KMS-11 (cell line): ENCODE results near the gene WDR27.

Experiments
- H2AFZ ChIP-seq: fragments of 200-600 bp; sonication (generic); 2 replicates; pipeline ENCODE4 v1.6.1; 2016; ENCODE audit warnings: antibody characterized with exemption, mixed run types, low read depth
- H3K27ac ChIP-seq: fragments of 200-600 bp; sonication (generic); 2 replicates; pipeline ENCODE4 v1.6.1; 2016; ENCODE audit warnings: mild to moderate bottlenecking, mixed run types
- H3K27me3 ChIP-seq: fragments of 200-600 bp; sonication (generic); 2 replicates; pipeline ENCODE4 v1.6.1; 2017; ENCODE audit warnings: mild to moderate bottlenecking, low read depth, mixed run types, moderate library complexity; ENCODE audit not compliant: insufficient read depth
- H3K36me3 ChIP-seq: fragments of 200-600 bp; sonication (generic); 2 replicates; pipeline ENCODE4 v1.6.1; 2017; ENCODE audit warnings: mild to moderate bottlenecking, mixed run types; ENCODE audit not compliant: insufficient read depth
- H3K4me1 ChIP-seq: fragments of 200-600 bp; sonication (generic); 2 replicates; pipeline ENCODE4 v1.6.1; 2016; ENCODE audit warnings: mild to moderate bottlenecking, low read depth, mixed run types; ENCODE audit not compliant: poor library complexity, severe bottlenecking
- H3K4me2 ChIP-seq: fragments of 200-600 bp; sonication (generic); 2 replicates; pipeline ENCODE4 v1.7.0; 2016; ENCODE audit warnings: mild to moderate bottlenecking, mixed run types
- H3K4me3 ChIP-seq: fragments of 200-600 bp; sonication (generic); IDR thresholded peaks from 2 replicates; pipeline ENCODE4 v1.6.1; 2017; ENCODE audit warnings: low read depth, low read length, mixed read lengths; ENCODE audit not compliant: insufficient read depth
- H3K79me2 ChIP-seq: fragments of 200-600 bp; sonication (generic); 2 replicates; pipeline ENCODE4 v1.6.1; 2016; ENCODE audit warnings: low read depth, mixed run types; ENCODE audit not compliant: insufficient read depth
- H3K9ac ChIP-seq: fragments of 200-600 bp; sonication (generic); 2 replicates; pipeline ENCODE4 v1.6.1; 2016; ENCODE audit warnings: mild to moderate bottlenecking, mixed run types
- H4K20me1 ChIP-seq: fragments of 200-600 bp; sonication (generic); 2 replicates; pipeline ENCODE4 v1.6.1; 2016; ENCODE audit warnings: mild to moderate bottlenecking, mixed run types; ENCODE audit not compliant: insufficient read depth
- TF ChIP-seq, protein P1 (sequence below): fragments of 200-600 bp; sonication (generic); conservative IDR thresholded peaks from 2 replicates; pipeline ENCODE4 v1.6.1; 2017; ENCODE audit warnings: low read depth, mild to moderate bottlenecking, antibody characterized with exemption, low read length, moderate library complexity, mixed read lengths

Gene WDR27

DNA sequence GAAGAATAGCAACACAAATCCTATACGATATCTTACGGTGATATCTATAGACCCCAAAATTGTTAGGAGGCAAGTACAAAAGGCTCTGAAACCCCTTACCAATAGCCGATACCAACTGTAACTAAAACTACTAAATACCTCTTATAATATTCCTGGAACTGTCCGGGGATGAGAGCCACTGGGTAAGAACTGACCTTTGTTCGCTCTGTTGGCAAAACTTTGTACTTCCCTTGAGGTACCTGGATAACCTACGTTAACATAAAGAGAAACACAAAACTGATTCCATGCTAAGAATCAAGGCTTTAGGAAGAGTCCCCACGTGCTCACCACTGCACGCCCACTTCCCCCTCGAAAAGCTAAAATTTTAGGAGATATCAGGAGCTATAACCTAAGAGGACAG, 12.8 kb upstream of the WDR27 start:
- no peak overlapping the region for H3K4me2 ChIP-seq
- no peak overlapping the region for H3K4me3 ChIP-seq
- TF ChIP-seq, protein P1, sequence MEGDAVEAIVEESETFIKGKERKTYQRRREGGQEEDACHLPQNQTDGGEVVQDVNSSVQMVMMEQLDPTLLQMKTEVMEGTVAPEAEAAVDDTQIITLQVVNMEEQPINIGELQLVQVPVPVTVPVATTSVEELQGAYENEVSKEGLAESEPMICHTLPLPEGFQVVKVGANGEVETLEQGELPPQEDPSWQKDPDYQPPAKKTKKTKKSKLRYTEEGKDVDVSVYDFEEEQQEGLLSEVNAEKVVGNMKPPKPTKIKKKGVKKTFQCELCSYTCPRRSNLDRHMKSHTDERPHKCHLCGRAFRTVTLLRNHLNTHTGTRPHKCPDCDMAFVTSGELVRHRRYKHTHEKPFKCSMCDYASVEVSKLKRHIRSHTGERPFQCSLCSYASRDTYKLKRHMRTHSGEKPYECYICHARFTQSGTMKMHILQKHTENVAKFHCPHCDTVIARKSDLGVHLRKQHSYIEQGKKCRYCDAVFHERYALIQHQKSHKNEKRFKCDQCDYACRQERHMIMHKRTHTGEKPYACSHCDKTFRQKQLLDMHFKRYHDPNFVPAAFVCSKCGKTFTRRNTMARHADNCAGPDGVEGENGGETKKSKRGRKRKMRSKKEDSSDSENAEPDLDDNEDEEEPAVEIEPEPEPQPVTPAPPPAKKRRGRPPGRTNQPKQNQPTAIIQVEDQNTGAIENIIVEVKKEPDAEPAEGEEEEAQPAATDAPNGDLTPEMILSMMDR = no peak
- 0 out of 2 replicates have a peak, but pooled peaks cover 2% of the 10 kb centered on the region for H3K36me3 ChIP-seq
- peaks cover 4% of the 10 kb centered on the region for H3K4me1 ChIP-seq
- H2AFZ ChIP-seq = no peak overlapping the region
- H3K79me2 ChIP-seq = peaks cover 25% of the 10 kb centered on the region
- H4K20me1 ChIP-seq = no peaks in the 10 kb centered on the region
- H3K27me3 ChIP-seq = no peaks in the 10 kb centered on the region
- no peak overlapping the region for H3K27ac ChIP-seq
- H3K9ac ChIP-seq = no peak overlapping the region

DNA sequence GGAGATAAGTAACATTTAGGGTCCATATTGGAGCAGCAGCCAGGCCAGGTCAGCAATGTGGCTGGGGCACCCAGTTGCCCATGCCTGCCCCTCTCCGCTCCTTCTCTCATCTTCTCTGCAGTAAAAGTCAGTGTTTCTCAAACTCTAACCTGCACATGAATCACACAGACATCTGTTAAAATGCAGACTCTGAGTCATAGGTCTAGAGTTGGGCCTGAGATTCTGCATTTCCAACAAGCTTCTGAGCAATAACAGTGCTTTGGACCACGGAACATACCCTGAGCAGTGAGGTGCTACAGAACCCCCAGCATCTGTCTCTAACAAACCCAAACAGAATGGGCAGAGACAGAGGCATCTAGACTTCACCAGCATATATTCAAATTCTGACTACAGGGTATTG, 12.3 kb upstream of the WDR27 start:
- Histone ChIP-seq H3K4me2 (no peak overlapping the region), H4K20me1 (no peaks in the 10 kb centered on the region), H3K79me2 (peaks cover 21% of the 10 kb centered on the region), H3K27me3 (no peaks in the 10 kb centered on the region), H3K4me3 (no peak overlapping the region), H3K4me1 (no peaks in the 10 kb centered on the region), H3K36me3 (0 out of 2 replicates have a peak, but pooled peaks cover 2% of the 10 kb centered on the region), H2AFZ (no peak overlapping the region), H3K27ac (no peak overlapping the region), H3K9ac (no peak overlapping the region)
- TF ChIP-seq, protein P1 = no peak

DNA sequence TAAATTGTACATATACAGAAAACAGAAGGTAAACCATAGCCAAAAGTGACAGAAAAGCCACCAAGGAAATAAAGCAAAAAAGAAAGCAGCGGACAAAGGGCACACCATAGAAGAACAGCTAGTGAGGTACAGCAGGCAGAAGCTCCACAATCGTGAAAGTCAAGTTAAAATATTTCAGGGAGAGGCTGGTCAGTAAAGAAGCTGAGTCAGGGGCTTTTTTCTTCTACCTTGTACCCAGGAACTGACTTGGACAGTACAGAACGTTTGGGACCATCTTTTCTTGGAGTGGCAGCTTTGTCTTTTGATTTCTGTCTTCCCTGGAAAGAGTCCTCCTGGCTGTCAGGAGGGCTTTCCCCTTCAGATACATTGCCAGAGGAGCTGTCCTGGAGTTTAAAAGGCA, 8.2 kb upstream of the WDR27 start:
- Histone ChIP-seq H3K27ac (no peak overlapping the region), H3K27me3 (no peaks in the 10 kb centered on the region), H3K4me2 (no peak overlapping the region), H3K79me2 (no peaks in the 10 kb centered on the region; the same call in 1 of the 2 replicates), H2AFZ (no peak overlapping the region), H3K9ac (no peak overlapping the region), H3K4me3 (no peak overlapping the region), H4K20me1 (no peaks in the 10 kb centered on the region), H3K36me3 (0 out of 2 replicates have a peak, but pooled peaks cover 3% of the 10 kb centered on the region), H3K4me1 (peaks cover 2% of the 10 kb centered on the region)
- TF ChIP-seq, protein P1 = no peak

DNA sequence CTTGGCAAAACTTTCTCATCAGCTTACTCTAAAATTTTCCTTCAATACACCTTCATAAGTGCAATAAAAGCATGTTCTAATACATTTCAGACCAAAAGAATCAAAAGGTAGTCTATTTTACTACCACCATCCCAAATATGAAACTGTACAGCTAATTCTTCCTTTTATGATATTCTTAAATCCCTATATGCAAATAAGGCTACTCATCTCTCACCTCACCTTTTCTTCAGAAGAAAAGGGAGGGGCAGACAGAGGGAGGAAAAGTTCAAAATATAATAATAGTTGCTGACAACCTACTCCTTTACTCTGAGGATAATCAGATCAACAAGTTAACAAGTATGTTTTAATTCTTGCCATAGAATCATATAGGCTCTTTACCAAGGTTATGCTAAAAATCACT, 7.5 kb upstream of the WDR27 start:
- Histone ChIP-seq H3K27me3 (no peaks in the 10 kb centered on the region), H3K79me2 (peaks cover 2% of the 10 kb centered on the region), H2AFZ (no peak overlapping the region), H3K27ac (no peak overlapping the region), H3K9ac (no peak overlapping the region), H3K36me3 (0 out of 2 replicates have a peak, but pooled peaks cover 3% of the 10 kb centered on the region), H3K4me2 (no peak overlapping the region), H3K4me3 (no peak overlapping the region), H3K4me1 (peaks cover 10% of the 10 kb centered on the region), H4K20me1 (no peaks in the 10 kb centered on the region)
- TF ChIP-seq, protein P1 = no peak
